Activated CD8-positive, alpha-beta T cell treated with anti-CD3 and anti-CD28 coated beads for 36 hours (primary cell): Measurements from ENCODE around the gene CARD19. TPM values are rescaled to one million over a fixed set of nuclear protein-coding genes. Genes with fewer than 3 reads are reported as not detected.

Experiments used
- ATAC-seq: fragments of 200-7000 bp; cut with Tn5 transposase; one replicate; pipeline ENCODE4 v1.10.0; 2021; ENCODE audit warnings: mild to moderate bottlenecking, moderate library complexity
- CTCF ChIA-PET: fragments of 350-600 bp; sonication (Branson Sonifier 250); formaldehyde crosslinking; loops from one replicate; lab custom pipeline; 2021; ENCODE audit warnings: antibody characterized with exemption; lab: Charles Lee
- POLR2A ChIA-PET: fragments of 350-600 bp; sonication (Branson Sonifier 250); formaldehyde crosslinking; loops from one replicate; lab custom pipeline; 2021; ENCODE audit warnings: antibody characterized with exemption; lab: Charles Lee
- DNase-seq: peaks from one replicate; pipeline ENCODE4 v3.0.0-alpha.2; 2020
- H3K27ac Mint-ChIP-seq: one replicate; pipeline ENCODE4 v1.8.0; 2021; ENCODE audit warnings: mild to moderate bottlenecking, mixed read lengths
- H3K27me3 Mint-ChIP-seq: one replicate; pipeline ENCODE4 v1.8.0; 2021; ENCODE audit warnings: mixed read lengths
- H3K36me3 Mint-ChIP-seq: one replicate; pipeline ENCODE4 v1.8.0; 2021; ENCODE audit warnings: low read depth, mixed read lengths
- H3K4me1 Mint-ChIP-seq: one replicate; pipeline ENCODE4 v1.8.0; 2021; ENCODE audit warnings: low read depth, mixed read lengths
- H3K4me3 Mint-ChIP-seq: one replicate; pipeline ENCODE4 v1.8.0; 2021; ENCODE audit warnings: mild to moderate bottlenecking, moderate library complexity, mixed read lengths
- H3K9me3 Mint-ChIP-seq: one replicate; pipeline ENCODE4 v1.8.0; 2021; ENCODE audit warnings: mixed read lengths
- CTCF ChIP-seq: fragments of 200-600 bp; IDR thresholded peaks from one replicate; pipeline ENCODE4 v1.8.0; 2022; ENCODE audit warnings: antibody characterized with exemption, mild to moderate bottlenecking
- intact Hi-C: fragments of 100-400 bp; cut with micrococcal nuclease; formaldehyde crosslinking; loops from one replicate; pipeline ENCODE4 v1.10.0; 2022
- total RNA-seq, 2 experiments: library from RNA; stranded (reverse); gene quantifications; one replicate each; pipeline ENCODE4 v1.2.3, GENCODE V29; 2021

CARD19 gene
- total RNA-seq, 2 experiments from 2014 or later, result 42.9 to 43.4 TPM

GRCh38 chr9:93137362-93137761 is 41.3 kb downstream of the CARD19 start:
- CTCF ChIA-PET, result interaction anchor here (2.3 kb wide), 1 partner anchor 29 kb away, joined by 7 read pairs; no protein-coding TSS in a partner anchor

GRCh38 chr9:93138171-93138764 is 42.3 kb downstream of the CARD19 start:
- no peaks in the 10 kb centered on the region for H3K36me3 Mint-ChIP-seq
- no peak for DNase-seq
- intact Hi-C loops, result no loop called here
- CTCF ChIA-PET, result interaction anchor here (2.3 kb wide), 1 partner anchor 29 kb away, joined by 7 read pairs; no protein-coding TSS in a partner anchor
- peaks cover 50% of the 10 kb centered on the region for H3K4me1 Mint-ChIP-seq
- POLR2A ChIA-PET, result no interaction called here
- no peaks in the 10 kb centered on the region for H3K27me3 Mint-ChIP-seq
- H3K4me3 Mint-ChIP-seq, result no peak overlapping the region
- ATAC-seq, result no peak
- peaks cover 2% of the 10 kb centered on the region for H3K9me3 Mint-ChIP-seq
- TF ChIP-seq CTCF, result no peak
- no peak overlapping the region for H3K27ac Mint-ChIP-seq

More at GRCh38 chr9:93137362-93137761, 41.3 kb downstream of the CARD19 start:
- no peak for TF ChIP-seq CTCF
- no peaks in the 10 kb centered on the region for H3K27me3 Mint-ChIP-seq
- peaks cover 51% of the 10 kb centered on the region for H3K4me1 Mint-ChIP-seq
- H3K4me3 Mint-ChIP-seq, result no peak overlapping the region
- ATAC-seq (no peak), DNase-seq (no peak)
- peaks cover 2% of the 10 kb centered on the region for H3K9me3 Mint-ChIP-seq
- H3K27ac Mint-ChIP-seq, result no peak overlapping the region
- POLR2A ChIA-PET, result no interaction called here
- intact Hi-C loops, result no loop called here
- peaks cover 7% of the 10 kb centered on the region for H3K36me3 Mint-ChIP-seq

- intact Hi-C loops, result no loop called here
- DNase-seq (no peak), ATAC-seq (no peak)
- Mint-ChIP-seq H3K4me1 (peaks cover 62% of the 10 kb centered on the region), H3K36me3 (no peaks in the 10 kb centered on the region), H3K27me3 (no peaks in the 10 kb centered on the region), H3K4me3 (no peak overlapping the region), H3K9me3 (peaks cover 2% of the 10 kb centered on the region), H3K27ac (no peak overlapping the region)
- ChIA-PET POLR2A (interaction anchor here (1.4 kb wide), 1 partner anchor 10 kb away, joined by 4 read pairs; no protein-coding TSS in a partner anchor), CTCF (interaction anchor here (0.6 to 2.3 kb wide), 6 partner anchors 14 to 136 kb away, joined by 3 to 10 read pairs (median 4); no protein-coding TSS in a partner anchor)
- TF ChIP-seq CTCF, result no peak
Measured at GRCh38 chr9:93139365-93140182, 43.6 kb downstream of the CARD19 start.

GRCh38 chr9:93141771-93142483 is 45.9 kb downstream of the CARD19 start:
- Mint-ChIP-seq H3K36me3 (peaks cover 11% of the 10 kb centered on the region), H3K27ac (no peak overlapping the region)
- intact Hi-C loops, result no loop called here

More at GRCh38 chr9:93141771-93142483, 45.9 kb downstream of the CARD19 start:
- DNase-seq (no peak), ATAC-seq (no peak)
- Mint-ChIP-seq H3K4me3 (no peak overlapping the region), H3K27me3 (no peaks in the 10 kb centered on the region), H3K4me1 (peaks cover 60% of the 10 kb centered on the region), H3K9me3 (peaks cover 13% of the 10 kb centered on the region)
- TF ChIP-seq CTCF, result no peak
- CTCF ChIA-PET, result interaction anchor here (1.0 to 2.1 kb wide), 4 partner anchors 12 to 139 kb away, joined by 3 to 5 read pairs (median 4); no protein-coding TSS in a partner anchor
- POLR2A ChIA-PET, result interaction anchor here (1.0 to 3.6 kb wide), 3 partner anchors 7 to 12 kb away, joined by 4 to 19 read pairs (median 4); partner anchors contain the start of gene NINJ1
